SK-N-SH treated with all-trans-retinoic acid at 6 μM for 48 hours (cell line): ENCODE results near the gene SERTM2.
"Not testable (repeated sequence)": the region's sequence is repeated elsewhere in the genome, so short reads cannot be mapped to it uniquely, and the experiment has no call there.

Source experiments
- ATAC-seq: fragments of 200-7000 bp; cut with Tn5 transposase; 3 replicates; pipeline ENCODE4 v1.9.1; 2020; ENCODE audit warnings: mild to moderate bottlenecking, moderate library complexity
- CSDC2 ChIP-seq: fragments of 250-450 bp; sonication (Bioruptor Pico); IDR thresholded peaks from 2 replicates; pipeline ENCODE4 v1.5.0; 2020; ENCODE audit warnings: mild to moderate bottlenecking, moderate library complexity
- CSRNP3 ChIP-seq: fragments of 250-450 bp; sonication (Bioruptor Pico); IDR thresholded peaks from 2 replicates; pipeline ENCODE4 v1.5.1; 2021; ENCODE audit warnings: mild to moderate bottlenecking, moderate library complexity
- ESRRG ChIP-seq: fragments of 250-450 bp; sonication (Bioruptor Pico); IDR thresholded peaks from 2 replicates; pipeline ENCODE4 v1.6.1; 2021; ENCODE audit warnings: mild to moderate bottlenecking
- ISL1 ChIP-seq: fragments of 250-450 bp; sonication (Bioruptor Pico); IDR thresholded peaks from 2 replicates; pipeline ENCODE4 v2.1.2; 2022; ENCODE audit warnings: mild to moderate bottlenecking, moderate library complexity
- OSR1 ChIP-seq: fragments of 250-450 bp; sonication (Bioruptor Pico); IDR thresholded peaks from 2 replicates; pipeline ENCODE4 v1.8.0; 2022; ENCODE audit warnings: moderate library complexity, mild to moderate bottlenecking, inconsistent platforms
- PATZ1 ChIP-seq: fragments of 250-450 bp; sonication (Bioruptor Pico); IDR thresholded peaks from 2 replicates; pipeline ENCODE4 v1.8.0; 2020; ENCODE audit warnings: mild to moderate bottlenecking, moderate library complexity, borderline replicate concordance
- POU6F1 ChIP-seq: fragments of 250-450 bp; sonication (Bioruptor Pico); IDR thresholded peaks from 2 replicates; pipeline ENCODE4 v1.8.0; 2021; ENCODE audit warnings: low read depth, mild to moderate bottlenecking, moderate library complexity, borderline replicate concordance
- PPARA ChIP-seq: fragments of 250-450 bp; sonication (Bioruptor Pico); IDR thresholded peaks from 2 replicates; pipeline ENCODE4 v1.5.0; 2020; ENCODE audit warnings: mild to moderate bottlenecking, borderline replicate concordance
- RARB ChIP-seq: fragments of 250-450 bp; sonication (Bioruptor Pico); IDR thresholded peaks from 2 replicates; pipeline ENCODE4 v1.8.0; 2021; ENCODE audit warnings: mild to moderate bottlenecking, moderate library complexity
- SNAI2 ChIP-seq: fragments of 250-450 bp; sonication (Bioruptor Pico); IDR thresholded peaks from 2 replicates; pipeline ENCODE4 v1.5.0; 2020; ENCODE audit warnings: mild to moderate bottlenecking, moderate library complexity
- TCF4 ChIP-seq: fragments of 250-450 bp; sonication (Bioruptor Pico); IDR thresholded peaks from 2 replicates; pipeline ENCODE4 v1.8.0; 2021; ENCODE audit warnings: mild to moderate bottlenecking, moderate library complexity, borderline replicate concordance
- TSHZ2 ChIP-seq: fragments of 250-450 bp; sonication (Bioruptor Pico); IDR thresholded peaks from 2 replicates; pipeline ENCODE4 v1.5.0; 2020; ENCODE audit warnings: mild to moderate bottlenecking, moderate library complexity
- ZC3H10 ChIP-seq: fragments of 250-450 bp; sonication (Bioruptor Pico); IDR thresholded peaks from 2 replicates; pipeline ENCODE4 v1.5.1; 2021; ENCODE audit warnings: mild to moderate bottlenecking, moderate library complexity
- ZFP3 ChIP-seq: fragments of 250-450 bp; sonication (Bioruptor Pico); IDR thresholded peaks from 2 replicates; pipeline ENCODE4 v1.5.0; 2020; ENCODE audit warnings: mild to moderate bottlenecking, moderate library complexity
- ZFP30 ChIP-seq: fragments of 450-650 bp; formaldehyde crosslinking; IDR thresholded peaks from 2 replicates; pipeline ENCODE4 v1.5.0; 2022; ENCODE audit warnings: mild to moderate bottlenecking, moderate library complexity
- ZNF565 ChIP-seq: fragments of 450-650 bp; formaldehyde crosslinking; conservative IDR thresholded peaks from 2 replicates; pipeline ENCODE4 v1.5.0; 2020; ENCODE audit warnings: low read depth, mild to moderate bottlenecking, moderate library complexity
- ZNF70 ChIP-seq: fragments of 450-650 bp; formaldehyde crosslinking; IDR thresholded peaks from 2 replicates; pipeline ENCODE4 v1.5.0; 2020; ENCODE audit warnings: mild to moderate bottlenecking, moderate library complexity
- ZNF8 ChIP-seq: fragments of 450-650 bp; formaldehyde crosslinking; IDR thresholded peaks from 2 replicates; pipeline ENCODE4 v1.5.0; 2020; ENCODE audit warnings: mild to moderate bottlenecking, moderate library complexity

The SERTM2 gene

GRCh38 chrX:111518667-111519066 lies 7.2 kb downstream of the SERTM2 start:
- no peak for TF ChIP-seq TCF4 (CRISPR knock-in tag)
- TF ChIP-seq OSR1 = no peak
- no peak for ATAC-seq

- no peak for ATAC-seq
- TF ChIP-seq SNAI2 (CRISPR knock-in tag) (no peak), ZC3H10 (CRISPR knock-in tag) (no peak), TCF4 (CRISPR knock-in tag) (no peak), ZNF70 (CRISPR knock-in tag) (no peak), ZNF8 (CRISPR knock-in tag) (no peak), RARB (CRISPR knock-in tag) (no peak), CSDC2 (CRISPR knock-in tag) (no peak)
These were observed 7.8 kb downstream of the SERTM2 start for GRCh38 chrX:111519215-111519614.

GRCh38 chrX:111520506-111520905 lies 9.1 kb downstream of the SERTM2 start:
- TF ChIP-seq SNAI2 (CRISPR knock-in tag) (no peak), ZFP30 (CRISPR knock-in tag) (no peak), ZNF8 (CRISPR knock-in tag) (no peak), ESRRG (CRISPR knock-in tag) (no peak)

GRCh38 chrX:111521169-111521568 lies 9.7 kb downstream of the SERTM2 start:
- ATAC-seq = no peak
- TF ChIP-seq SNAI2 (CRISPR knock-in tag) (no peak), TSHZ2 (CRISPR knock-in tag) (no peak), PPARA (CRISPR knock-in tag) (no peak), OSR1 (no peak), ZNF70 (CRISPR knock-in tag) (no peak), ISL1 (CRISPR knock-in tag) (no peak), ZC3H10 (CRISPR knock-in tag) (no peak), POU6F1 (CRISPR knock-in tag) (no peak), ZNF565 (CRISPR knock-in tag) (no peak), PATZ1 (CRISPR knock-in tag) (no peak), ZFP3 (CRISPR knock-in tag) (no peak), ESRRG (CRISPR knock-in tag) (no peak), CSRNP3 (CRISPR knock-in tag) (no peak), RARB (CRISPR knock-in tag) (no peak)

More at GRCh38 chrX:111520506-111520905, 9.1 kb downstream of the SERTM2 start:
- ATAC-seq = no peak

GRCh38 chrX:111543212-111543741 lies 31.8 kb downstream of the SERTM2 start:
- ATAC-seq = no peak
- no peak for TF ChIP-seq ZFP30 (CRISPR knock-in tag)
- TF ChIP-seq ESRRG (CRISPR knock-in tag) = no peak
- no peak for TF ChIP-seq OSR1
- TF ChIP-seq TCF4 (CRISPR knock-in tag) = no peak
- no peak for TF ChIP-seq CSRNP3 (CRISPR knock-in tag)
- TF ChIP-seq ZNF70 (CRISPR knock-in tag) = no peak
- TF ChIP-seq SNAI2 (CRISPR knock-in tag) = no peak
- TF ChIP-seq, all 23 proteins: peak for 0

GRCh38 chrX:111549235-111549634 lies 37.8 kb downstream of the SERTM2 start:
- not testable (repeated sequence) for ATAC-seq
